GM21619 (cell line): Measurements from ENCODE around the gene SYT6.

Experiments
- ATAC-seq: cut with Tn5 transposase; IDR thresholded peaks from one replicate; pipeline ENCODE4 v1.9.1; 2021; ENCODE audit not compliant: unreplicated experiment

SYT6 gene

GRCh38 chr1:114153261-114154145, at the start of gene SYT6:
SYT6 (minus strand) TSS chr1:114153869; CDS start chr1:114153772, 97 bp downstream.
- no peak for ATAC-seq

- ATAC-seq: no peak
These were observed 47.8 kb upstream of the SYT6 start for GRCh38 chr1:114201486-114201885.

GRCh38 chr1:114199017-114199594, 45.4 kb upstream of the SYT6 start:
- no peak for ATAC-seq

GRCh38 chr1:114196992-114197907, 43.6 kb upstream of the SYT6 start:
- ATAC-seq: no peak

GRCh38 chr1:114195819-114196218, 42.1 kb upstream of the SYT6 start:
- ATAC-seq: no peak

- no peak for ATAC-seq
These were observed 38.7 kb upstream of the SYT6 start for GRCh38 chr1:114192328-114192727.

- ATAC-seq: no peak
These were observed 35.7 kb upstream of the SYT6 start for GRCh38 chr1:114189398-114189797.

GRCh38 chr1:114181356-114181755, 27.7 kb upstream of the SYT6 start:
- no peak for ATAC-seq

- ATAC-seq: no peak
These were observed 27.1 kb upstream of the SYT6 start for GRCh38 chr1:114180742-114181141.

GRCh38 chr1:114178936-114179335, 25.3 kb upstream of the SYT6 start:
- ATAC-seq: no peak

GRCh38 chr1:114177282-114177681, 23.6 kb upstream of the SYT6 start:
- ATAC-seq: no peak

GRCh38 chr1:114176366-114176765, 22.7 kb upstream of the SYT6 start:
- no peak for ATAC-seq

GRCh38 chr1:114173680-114174079, 20.0 kb upstream of the SYT6 start:
- ATAC-seq: no peak

- no peak for ATAC-seq
These were observed 15.8 kb upstream of the SYT6 start for GRCh38 chr1:114169509-114169908.

GRCh38 chr1:114167226-114167625, 13.6 kb upstream of the SYT6 start:
- no peak for ATAC-seq

GRCh38 chr1:114164840-114165543, 11.3 kb upstream of the SYT6 start:
- no peak for ATAC-seq

GRCh38 chr1:114159941-114160340, 6.3 kb upstream of the SYT6 start:
- ATAC-seq: no peak

GRCh38 chr1:114157275-114157660, 3.6 kb upstream of the SYT6 start:
- ATAC-seq: no peak

- ATAC-seq: no peak
These were observed 3.0 kb upstream of the SYT6 start for GRCh38 chr1:114156538-114157274.

GRCh38 chr1:114155706-114156105, 2.0 kb upstream of the SYT6 start:
- ATAC-seq: no peak
